ENCODE results near the gene EBP. TPM values are rescaled to one million over a fixed set of nuclear protein-coding genes. Genes with fewer than 3 reads are reported as not detected.
"Not testable (repeated sequence)": the region's sequence is repeated elsewhere in the genome, so short reads cannot be mapped to it uniquely, and the experiment has no call there.

EBP gene
- total RNA-seq, 2 experiments from 2014 or later, result 168 TPM

GRCh38 chrX:48519481-48519880 is 2.1 kb upstream of the EBP start:
- POLR2A ChIA-PET, CTCF ChIA-PET: not testable (repeated sequence)

- POLR2A ChIA-PET, result no interaction called here
Observed at GRCh38 chrX:48520455-48520854, 1.2 kb upstream of the EBP start.

DNA sequence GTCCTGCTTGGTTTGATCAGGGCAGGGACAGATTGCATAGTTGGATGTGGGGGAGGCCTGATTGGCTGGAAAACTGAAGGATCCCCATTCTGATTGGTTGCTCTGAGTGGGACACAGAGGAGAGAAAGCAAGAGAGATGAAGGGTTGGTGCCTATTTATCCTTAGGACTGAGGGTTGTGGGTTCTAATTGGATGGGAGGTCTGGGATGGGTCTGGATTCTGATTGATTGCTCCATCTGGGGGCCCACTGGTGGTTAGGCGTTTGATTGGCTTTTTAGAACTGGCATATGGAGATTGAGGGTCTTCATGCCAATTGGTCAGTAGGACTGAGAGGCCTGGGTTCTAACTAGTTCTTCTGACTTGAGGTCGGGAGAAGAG is 644 bp upstream of the EBP start:
- POLR2A ChIA-PET, result interaction anchor here (0.5 to 1.6 kb wide), 2 partner anchors 19 to 28 kb away, joined by 5 to 7 read pairs; partner anchors contain the start of gene TBC1D25
- CTCF ChIA-PET, result no interaction called here

More at GRCh38 chrX:48520455-48520854, 1.2 kb upstream of the EBP start:
- CTCF ChIA-PET, result no interaction called here

GRCh38 chrX:48522291-48522690 is 683 bp downstream of the EBP start:
- CTCF ChIA-PET, result no interaction called here
- POLR2A ChIA-PET, result interaction anchor here (0.5 to 1.6 kb wide), 6 partner anchors 8 to 742 kb away, joined by 3 to 7 read pairs (median 4); partner anchors contain the start of genes RBM3 and TBC1D25

DNA sequence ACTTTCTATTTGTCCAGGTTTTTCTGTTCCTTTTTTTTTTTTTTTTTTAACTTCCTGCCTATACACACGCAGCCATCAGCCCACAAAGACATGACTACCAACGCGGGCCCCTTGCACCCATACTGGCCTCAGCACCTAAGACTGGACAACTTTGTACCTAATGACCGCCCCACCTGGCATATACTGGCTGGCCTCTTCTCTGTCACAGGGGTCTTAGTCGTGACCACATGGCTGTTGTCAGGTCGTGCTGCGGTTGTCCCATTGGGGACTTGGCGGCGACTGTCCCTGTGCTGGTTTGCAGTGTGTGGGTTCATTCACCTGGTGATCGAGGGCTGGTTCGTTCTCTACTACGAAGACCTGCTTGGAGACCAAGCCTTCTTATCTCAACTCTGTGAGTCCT is 2.1 kb downstream of the EBP start:
- ChIA-PET POLR2A (no interaction called here), CTCF (no interaction called here)

DNA sequence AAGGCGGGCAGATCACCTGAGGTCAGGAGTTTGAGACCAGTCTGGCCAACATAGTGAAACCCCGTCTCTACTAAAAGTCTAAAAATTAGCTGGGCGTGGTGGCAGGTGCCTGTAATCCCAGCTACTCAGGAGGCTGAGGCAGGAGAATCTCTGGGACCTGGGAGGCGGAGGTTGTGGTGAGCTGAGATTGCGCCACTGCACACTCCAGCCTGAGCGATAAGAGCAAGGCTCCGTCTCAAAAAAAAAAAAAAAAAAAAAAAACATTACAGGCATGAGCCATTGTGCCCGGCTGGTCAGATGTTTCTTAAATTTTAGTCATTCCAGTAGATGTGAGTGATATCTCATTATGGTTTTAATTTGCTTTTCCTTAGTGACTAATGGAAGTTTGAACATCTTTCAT is 4.2 kb downstream of the EBP start:
- POLR2A ChIA-PET, result interaction anchor here (1.0 kb wide), 1 partner anchor 13 kb away, joined by 6 read pairs; no protein-coding TSS in a partner anchor
- CTCF ChIA-PET, result interaction anchor here (1.5 kb wide), 1 partner anchor 14 kb away, joined by 3 read pairs; the partner anchor contains the start of gene TBC1D25

GRCh38 chrX:48530736-48531135 is 9.1 kb downstream of the EBP start:
- ChIA-PET POLR2A (interaction anchor here (0.8 kb wide), 1 partner anchor 8 kb away, joined by 3 read pairs; no protein-coding TSS in a partner anchor), CTCF (no interaction called here)

- POLR2A ChIA-PET, result no interaction called here
Observed at GRCh38 chrX:48531358-48531959, 9.9 kb downstream of the EBP start.

GRCh38 chrX:48532161-48532560 is 10.6 kb downstream of the EBP start:
- ChIA-PET CTCF (interaction anchor here (0.6 kb wide), 1 partner anchor 18 kb away, joined by 3 read pairs; no protein-coding TSS in a partner anchor), POLR2A (no interaction called here)

More at GRCh38 chrX:48531358-48531959, 9.9 kb downstream of the EBP start:
- CTCF ChIA-PET, result no interaction called here

DNA sequence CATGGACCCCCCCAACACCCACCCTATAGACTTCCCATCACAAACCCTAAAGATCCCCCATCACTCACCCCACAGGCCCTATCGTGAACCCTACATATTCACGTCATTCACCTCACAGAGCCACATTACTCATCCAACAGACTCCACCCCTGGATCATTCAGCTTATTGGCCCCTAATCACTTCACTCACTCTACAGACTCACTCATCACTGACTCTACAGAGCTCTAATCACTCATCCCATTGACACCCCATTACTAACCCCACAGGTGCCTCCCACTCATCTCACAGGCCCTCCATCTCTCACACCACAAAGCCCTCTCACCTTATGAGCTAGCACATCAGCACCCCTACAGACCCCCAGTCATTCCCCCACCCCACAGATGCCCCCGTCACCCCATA is 11.6 kb downstream of the EBP start:
- ChIA-PET CTCF (no interaction called here), POLR2A (no interaction called here)

DNA sequence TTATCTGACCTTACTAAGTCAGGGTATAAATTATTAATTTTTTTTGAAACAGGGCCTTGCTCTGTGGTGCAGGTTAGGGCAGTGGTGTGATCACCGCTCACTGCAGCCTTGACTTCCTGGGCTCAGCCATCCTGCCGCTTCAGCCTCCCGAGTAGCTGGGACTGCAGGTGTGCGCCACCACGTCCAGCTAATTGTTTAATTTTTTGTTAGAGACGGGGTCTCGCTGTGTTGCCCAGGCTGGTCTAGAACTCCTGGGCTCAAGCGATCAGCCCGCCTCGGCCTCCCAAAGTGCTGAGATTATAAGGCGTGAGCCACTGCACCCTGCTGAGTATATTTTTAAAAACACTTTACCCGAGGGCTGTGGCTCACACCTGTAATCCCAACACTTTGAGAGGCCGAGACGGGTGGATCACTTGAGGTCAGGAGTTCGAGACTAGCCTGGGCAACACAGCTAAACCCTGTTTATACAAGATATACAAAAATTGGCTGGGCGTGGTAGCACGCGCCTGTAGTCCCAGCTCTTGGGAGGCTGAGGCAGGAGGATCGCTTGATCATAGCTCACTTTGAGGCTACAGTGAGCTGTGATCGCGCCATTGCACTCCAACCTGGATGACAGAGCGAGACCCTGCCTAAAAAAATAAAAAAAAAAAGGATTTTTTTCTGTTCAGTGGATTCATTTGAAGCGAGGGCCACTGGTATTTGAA is 17.2 kb downstream of the EBP start:
- CTCF ChIA-PET, result interaction anchor here (1.3 to 1.4 kb wide), 2 partner anchors 37 to 71 kb away, joined by 3 to 4 read pairs; no protein-coding TSS in a partner anchor
- POLR2A ChIA-PET, result interaction anchor here (0.6 to 1.8 kb wide), 6 partner anchors 13 to 652 kb away, joined by 3 to 7 read pairs (median 4); partner anchors contain the start of gene EBP

GRCh38 chrX:48539345-48540027 is 17.9 kb downstream of the EBP start, which contains the start of gene TBC1D25:
Gene TBC1D25 (plus strand): TSS chrX:48539714. CDS start chrX:48539798, 84 bp downstream.
- ChIA-PET CTCF (interaction anchor here (1.0 to 1.4 kb wide), 4 partner anchors 13 to 72 kb away, joined by 3 to 4 read pairs (median 3); partner anchors contain the start of gene RBM3), POLR2A (interaction anchor here (0.6 to 1.8 kb wide), 10 partner anchors 13 to 651 kb away, joined by 3 to 7 read pairs (median 4); partner anchors contain the start of genes EBP and RBM3)

- POLR2A ChIA-PET, result interaction anchor here (0.6 to 1.8 kb wide), 6 partner anchors 18 to 65 kb away, joined by 3 to 7 read pairs (median 4); partner anchors contain the start of genes EBP and RBM3
- CTCF ChIA-PET, result interaction anchor here (1.0 to 1.4 kb wide), 4 partner anchors 14 to 72 kb away, joined by 3 to 4 read pairs (median 3); partner anchors contain the start of gene RBM3
Observed at GRCh38 chrX:48540028-48540375, 18.4 kb downstream of the EBP start.

- ChIA-PET CTCF (interaction anchor here (1.2 to 1.4 kb wide), 2 partner anchors 34 to 35 kb away, joined by 3 to 4 read pairs; partner anchors contain the start of gene RBM3), POLR2A (interaction anchor here (1.2 to 1.8 kb wide), 3 partner anchors 18 to 34 kb away, joined by 4 to 7 read pairs (median 6); partner anchors contain the start of genes EBP and RBM3)
Observed at GRCh38 chrX:48540480-48540879, 18.9 kb downstream of the EBP start.

GRCh38 chrX:48541140-48541814 is 19.7 kb downstream of the EBP start:
- CTCF ChIA-PET, result no interaction called here
- POLR2A ChIA-PET, result no interaction called here

DNA sequence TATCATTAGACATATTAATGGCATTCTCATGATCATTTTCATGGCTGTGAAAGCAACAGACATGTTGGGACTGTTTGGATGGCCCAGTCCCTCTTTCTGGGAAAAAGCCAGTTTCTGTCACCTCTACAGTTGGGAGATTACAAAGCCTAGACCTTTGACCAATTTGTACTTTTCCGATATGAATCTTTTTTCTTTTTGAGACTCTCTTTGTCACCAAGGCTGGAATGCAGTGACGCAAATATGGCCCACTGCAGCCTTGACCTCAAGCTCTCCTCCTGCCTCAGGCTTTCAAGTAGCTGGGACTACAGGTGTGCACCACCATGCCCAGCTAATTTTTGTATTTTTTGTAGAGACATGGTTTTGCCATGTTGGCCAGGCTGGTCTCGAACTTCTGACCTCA is 27.3 kb downstream of the EBP start:
- CTCF ChIA-PET, result no interaction called here
- POLR2A ChIA-PET, result interaction anchor here (0.5 kb wide), 1 partner anchor 16 kb away, joined by 3 read pairs; no protein-coding TSS in a partner anchor

DNA sequence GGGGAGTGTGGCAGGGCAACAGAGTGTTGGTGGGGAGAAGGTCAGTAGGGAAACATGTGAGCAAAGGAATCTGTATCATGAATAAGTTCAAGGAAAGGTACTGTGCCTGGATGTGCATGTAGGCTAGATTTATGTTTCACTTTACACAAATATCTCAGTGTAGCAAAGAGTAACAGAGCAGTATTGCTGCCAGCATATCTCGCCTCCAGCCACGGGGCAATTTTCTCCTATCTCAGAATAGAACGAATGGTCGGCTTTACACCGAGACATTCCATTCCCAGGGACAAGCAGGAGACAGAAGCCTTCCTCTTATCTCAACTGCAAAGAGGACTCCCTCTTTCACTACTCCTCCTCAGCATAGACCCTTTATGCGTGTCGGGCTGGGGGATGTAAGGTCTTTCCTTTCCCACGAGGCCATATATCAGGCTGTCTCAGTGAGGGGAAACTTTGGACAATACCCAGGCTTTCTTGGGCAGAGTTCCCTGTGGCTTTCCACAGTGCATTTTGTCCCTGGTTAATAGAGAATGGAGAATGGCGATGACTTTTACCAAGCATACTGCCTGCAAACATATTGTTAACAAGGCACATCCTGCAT is 34.2 kb downstream of the EBP start:
- CTCF ChIA-PET, result not testable (repeated sequence)

GRCh38 chrX:48558271-48558670 is 36.7 kb downstream of the EBP start:
- ChIA-PET CTCF (no interaction called here), POLR2A (interaction anchor here (0.7 to 1.1 kb wide), 2 partner anchors 11 to 18 kb away, joined by 3 to 4 read pairs; partner anchors contain the start of gene TBC1D25)

More for the DNA sequence above, 34.2 kb downstream of the EBP start:
- POLR2A ChIA-PET, result not testable (repeated sequence)

GRCh38 chrX:48559636-48560035 is 38.0 kb downstream of the EBP start:
- CTCF ChIA-PET, result no interaction called here
- POLR2A ChIA-PET, result no interaction called here
